Trophoblast cell (in vitro differentiated cells and primary cell): ENCODE measurements around the gene HTR5A.

Experiments used
- DNase-seq, 2 donors: peaks; one replicate each; pipeline ENCODE4 v3.0.0-alpha.2; 2016
- H2AFZ ChIP-seq: 2 replicates; pipeline ENCODE4 v1.6.1; 2013; ENCODE audit warnings: low read length, moderate library complexity, mild to moderate bottlenecking; ENCODE audit not compliant: insufficient read depth, poor library complexity
- H2AK5ac ChIP-seq: 2 replicates; pipeline ENCODE4 v1.6.1; 2013; ENCODE audit warnings: mild to moderate bottlenecking, low read length
- H2BK120ac ChIP-seq: 2 replicates; pipeline ENCODE4 v1.6.1; 2013; ENCODE audit warnings: low read length, mild to moderate bottlenecking, moderate library complexity; ENCODE audit not compliant: insufficient read depth, poor library complexity
- H2BK12ac ChIP-seq: 2 replicates; pipeline ENCODE4 v1.6.1; 2013; ENCODE audit warnings: mild to moderate bottlenecking, low read length, moderate library complexity
- H2BK5ac ChIP-seq: 2 replicates; pipeline ENCODE4 v1.6.1; 2013; ENCODE audit warnings: low read length, low read depth, moderate library complexity, mild to moderate bottlenecking; ENCODE audit not compliant: poor library complexity
- H3K14ac ChIP-seq: 2 replicates; pipeline ENCODE4 v1.6.1; 2013; ENCODE audit warnings: mild to moderate bottlenecking, low read length
- H3K18ac ChIP-seq: 2 replicates; pipeline ENCODE4 v1.6.1; 2013; ENCODE audit warnings: mild to moderate bottlenecking, low read length
- H3K23ac ChIP-seq: 2 replicates; pipeline ENCODE4 v1.6.1; 2013; ENCODE audit warnings: low read length
- H3K27ac ChIP-seq: 2 replicates; pipeline ENCODE4 v1.5.1; 2013; ENCODE audit warnings: low read depth, mild to moderate bottlenecking, inconsistent platforms, low read length, moderate library complexity
- H3K27me3 ChIP-seq: 2 replicates; pipeline ENCODE4 v1.6.1; 2013; ENCODE audit warnings: inconsistent platforms, mild to moderate bottlenecking, low read length, moderate library complexity; ENCODE audit not compliant: insufficient read depth
- H3K36me3 ChIP-seq, 2 experiments: 1 replicate in 1 of 2; 2 replicates in 1 of 2; pipeline ENCODE4 v1.6.1; 2013; ENCODE audit warnings: low read length in 2 of 2, mild to moderate bottlenecking in 2 of 2, moderate library complexity in 1 of 2; ENCODE audit not compliant: insufficient read depth in 2 of 2, control insufficient read depth in 1 of 2
- H3K4ac ChIP-seq: 2 replicates; pipeline ENCODE4 v1.6.1; 2013; ENCODE audit warnings: low read depth, mild to moderate bottlenecking, low read length, moderate library complexity
- H3K4me1 ChIP-seq, 2 experiments: 1 replicate in 1 of 2; 2 replicates in 1 of 2; pipeline ENCODE4 v1.6.1; 2013; ENCODE audit warnings: low read length in 2 of 2, mild to moderate bottlenecking in 2 of 2, moderate library complexity in 1 of 2; ENCODE audit not compliant: insufficient read depth in 2 of 2, control insufficient read depth in 1 of 2
- H3K4me2 ChIP-seq: 2 replicates; pipeline ENCODE4 v1.6.1; 2013; ENCODE audit warnings: inconsistent platforms, mild to moderate bottlenecking, low read length, moderate library complexity
- H3K4me3 ChIP-seq: 2 replicates; pipeline ENCODE4 v1.5.1; 2013; ENCODE audit warnings: mild to moderate bottlenecking, low read depth, low read length, inconsistent platforms
- H3K79me1 ChIP-seq: one replicate; pipeline ENCODE4 v1.6.1; 2013; ENCODE audit warnings: low read length
- H3K79me2 ChIP-seq: 2 replicates; pipeline ENCODE4 v1.6.1; 2013; ENCODE audit warnings: low read length, mild to moderate bottlenecking; ENCODE audit not compliant: control insufficient read depth, insufficient read depth, poor library complexity
- H3K9ac ChIP-seq: 2 replicates; pipeline ENCODE4 v1.6.1; 2013; ENCODE audit warnings: mild to moderate bottlenecking, low read length
- H3K9me3 ChIP-seq: 2 replicates; pipeline ENCODE4 v1.6.1; 2013; ENCODE audit warnings: low read depth, mild to moderate bottlenecking, control low read depth, inconsistent platforms, low read length; ENCODE audit not compliant: insufficient read depth
- H4K12ac ChIP-seq: 2 replicates; pipeline ENCODE4 v1.6.1; 2013; ENCODE audit warnings: low read depth, mild to moderate bottlenecking, low read length, moderate library complexity
- H4K8ac ChIP-seq: 2 replicates; pipeline ENCODE4 v1.6.1; 2013; ENCODE audit warnings: low read depth, mild to moderate bottlenecking, low read length, moderate library complexity
- H4K91ac ChIP-seq: one replicate; pipeline ENCODE4 v1.6.1; 2013; ENCODE audit warnings: low read depth, mild to moderate bottlenecking, low read length, moderate library complexity
- WGBS: extraction: QIAGEN DNeasy Blood & Tissue Kit; methylation state at CpG from one replicate; pipeline ENCODE4 v1.1.7; 2013; ENCODE audit warnings: missing lambda C conversion rate; ENCODE audit not compliant: insufficient read length, insufficient coverage; ENCODE audit errors: extremely low coverage; 5-methylcytosine and 5-hydroxymethylcytosine counted together

HTR5A gene

DNA sequence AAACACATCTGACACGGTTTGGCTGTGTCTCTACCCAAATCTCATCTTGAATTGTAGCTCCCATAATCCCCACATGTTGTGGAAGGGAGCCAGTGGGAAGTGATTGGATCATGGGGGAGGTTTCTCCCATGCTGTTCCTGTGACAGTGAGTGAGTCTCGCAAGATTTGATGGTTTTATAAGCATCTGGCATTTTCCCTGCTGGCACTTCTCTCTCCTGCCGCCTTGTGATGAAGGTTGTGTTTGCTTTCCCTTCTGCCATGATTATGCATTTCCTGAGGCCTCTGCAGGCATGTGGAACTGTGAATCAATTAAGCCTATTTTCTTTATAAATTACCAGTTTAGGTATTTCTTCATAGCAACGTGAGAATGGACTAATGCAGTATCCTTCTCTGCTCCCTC is 5.9 kb upstream of the HTR5A start:
- Histone ChIP-seq H2AFZ (no peak overlapping the region), H3K79me2 (no peaks in the 10 kb centered on the region), H4K12ac (no peak overlapping the region), H3K27me3 (no peaks in the 10 kb centered on the region), H3K4me1 (no peaks in the 10 kb centered on the region), H2BK120ac (no peak overlapping the region), H3K4me3 (no peak overlapping the region), H2AK5ac (no peak overlapping the region), H3K4ac (no peak overlapping the region), H3K18ac (no peak overlapping the region), H3K27ac (no peak overlapping the region), H4K8ac (no peak overlapping the region), H3K4me2 (no peak overlapping the region), H4K91ac (no peak overlapping the region), H3K36me3 (no peaks in the 10 kb centered on the region), H2BK5ac (no peak overlapping the region), H3K9me3 (no peaks in the 10 kb centered on the region), H3K9ac (no peak overlapping the region), H3K79me1 (no peaks in the 10 kb centered on the region), H3K14ac (no peak overlapping the region), H2BK12ac (no peak overlapping the region), H3K23ac (no peak overlapping the region)
- no CpG with 5 or more reads among the region's 4 CpGs for WGBS
- no peak for DNase-seq

GRCh38 chr7:155066417-155066950 is 3.6 kb upstream of the HTR5A start:
- Histone ChIP-seq H3K23ac (no peak overlapping the region), H2BK12ac (no peak overlapping the region), H4K12ac (no peak overlapping the region), H3K9ac (no peak overlapping the region), H3K4me3 (no peak overlapping the region), H3K4me1 (peaks cover 0 to 3% of the 10 kb centered on the region in 2 experiments), H3K4ac (no peak overlapping the region), H2AFZ (no peak overlapping the region), H4K8ac (no peak overlapping the region), H4K91ac (no peak overlapping the region), H3K27ac (no peak overlapping the region), H3K9me3 (peaks cover 3% of the 10 kb centered on the region), H3K27me3 (peaks cover 6% of the 10 kb centered on the region), H3K18ac (no peak overlapping the region), H2BK120ac (no peak overlapping the region), H3K4me2 (no peak overlapping the region), H3K79me1 (no peaks in the 10 kb centered on the region), H2AK5ac (no peak overlapping the region), H3K36me3 (no peaks in the 10 kb centered on the region), H3K14ac (no peak overlapping the region), H3K79me2 (no peaks in the 10 kb centered on the region), H2BK5ac (no peak overlapping the region)
- no CpG with 5 or more reads among the region's 7 CpGs for WGBS
- no peak for DNase-seq

GRCh38 chr7:155071121-155071651 is 1.1 kb downstream of the HTR5A start:
- Histone ChIP-seq H2AK5ac (no peak overlapping the region), H3K4me3 (peak overlapping the region; percentile 25), H3K14ac (no peak overlapping the region), H4K8ac (no peak overlapping the region), H3K27ac (no peak overlapping the region), H2AFZ (no peak overlapping the region), H3K79me1 (no peaks in the 10 kb centered on the region), H3K4me2 (no peak overlapping the region), H3K23ac (no peak overlapping the region), H4K91ac (no peak overlapping the region), H3K27me3 (peaks cover 6% of the 10 kb centered on the region), H3K9ac (no peak overlapping the region), H3K79me2 (no peaks in the 10 kb centered on the region), H2BK5ac (no peak overlapping the region), H2BK12ac (no peak overlapping the region), H4K12ac (no peak overlapping the region), H3K9me3 (peaks cover 3% of the 10 kb centered on the region), H3K4me1 (peaks cover 0 to 3% of the 10 kb centered on the region in 2 experiments), H2BK120ac (no peak overlapping the region), H3K4ac (no peak overlapping the region), H3K18ac (no peak overlapping the region), H3K36me3 (no peaks in the 10 kb centered on the region)
- WGBS, result no CpG with 5 or more reads among the region's 43 CpGs
- DNase-seq, result no peak

GRCh38 chr7:155071916-155072571 is 1.9 kb downstream of the HTR5A start:
- Histone ChIP-seq H2BK120ac (no peak overlapping the region), H3K36me3 (no peaks in the 10 kb centered on the region), H3K14ac (no peak overlapping the region), H4K8ac (no peak overlapping the region), H3K23ac (no peak overlapping the region), H3K27ac (no peak overlapping the region), H3K18ac (no peak overlapping the region), H2BK5ac (no peak overlapping the region), H3K4ac (no peak overlapping the region), H3K9me3 (peaks cover 3% of the 10 kb centered on the region), H3K79me2 (no peaks in the 10 kb centered on the region), H2AK5ac (no peak overlapping the region), H3K9ac (no peak overlapping the region), H2AFZ (no peak overlapping the region), H4K91ac (no peak overlapping the region), H3K4me3 (no peak overlapping the region), H4K12ac (no peak overlapping the region), H2BK12ac (no peak overlapping the region), H3K4me1 (peaks cover 0 to 3% of the 10 kb centered on the region in 2 experiments), H3K27me3 (peaks cover 6% of the 10 kb centered on the region), H3K79me1 (no peaks in the 10 kb centered on the region), H3K4me2 (no peak overlapping the region)
- WGBS, result no CpG with 5 or more reads among the region's 8 CpGs
- DNase-seq, result no peak
